Measurements from ENCODE around the gene BCKDHA. TPM values are rescaled to one million over a fixed set of nuclear protein-coding genes. Genes with fewer than 3 reads are reported as not detected.

Gene BCKDHA
- total and polyA plus RNA-seq, 2 of the 4 experiments (the other 2 are of a cell fraction): 7.6 to 7.7 TPM

GRCh38 chr19:41415154-41415571, 17.5 kb downstream of the BCKDHA start:
- ChIA-PET POLR2A (ENCODE audit: unreplicated experiment) (no interaction called here), CTCF (no interaction called here)
- ATAC-seq (ENCODE audit: low read depth) (no peak), DNase-seq (no peak)
- Histone ChIP-seq H2BK20ac (ENCODE audit: low read depth, low read length) (no peak overlapping the region), H4K5ac (ENCODE audit: low read depth, low read length) (no peak overlapping the region), H3K4me2 (ENCODE audit: low read depth, low read length) (no peak overlapping the region), H3K4me1 (ENCODE audit: control insufficient read depth, insufficient read depth, low read length) (no peaks in the 10 kb centered on the region), H3K27me3 (ENCODE audit: control insufficient read depth, insufficient read depth, low read length) (no peaks in the 10 kb centered on the region), H3K14ac (replicated peaks; ENCODE audit: low read depth, low read length) (no peak overlapping the region), H3K56ac (ENCODE audit: extremely low read depth, insufficient read depth, low read length) (no peak overlapping the region), H3K4me3 (ENCODE audit: insufficient read depth, low read depth, low read length) (no peak overlapping the region), H2BK15ac (ENCODE audit: low read depth, low read length) (no peak overlapping the region), H2BK120ac (ENCODE audit: low read depth, low read length) (no peak overlapping the region), H3K23ac (ENCODE audit: low read depth, low read length) (no peak overlapping the region), H3K79me1 (ENCODE audit: low read depth in 1 of 2, low read length in 2 of 2) (no peaks in the 10 kb centered on the region; a peak in 1 of 4 replicates), H4K91ac (ENCODE audit: insufficient read depth, low read depth, low read length) (no peak overlapping the region), H3K36me3 (ENCODE audit: control insufficient read depth, insufficient read depth, low read length) (peaks cover 50% of the 10 kb centered on the region), H3K9me1 (ENCODE audit: insufficient read depth, low read length) (no peaks in the 10 kb centered on the region; the same call in 1 of the 2 replicates), H2AK9ac (replicated peaks; ENCODE audit: low read depth, low read length, poor library complexity) (no peak overlapping the region), H3K27ac (ENCODE audit: insufficient read depth, low read length) (no peak overlapping the region), H3K9me3 (ENCODE audit: control insufficient read depth, insufficient read depth, low read length) (no peaks in the 10 kb centered on the region), H2AFZ (replicated peaks; ENCODE audit: low read length, poor library complexity) (no peak overlapping the region), H2BK5ac (ENCODE audit: low read depth, low read length, poor library complexity, severe bottlenecking) (no peak overlapping the region), H3K4ac (ENCODE audit: low read depth, low read length) (no peak overlapping the region), H3K18ac (ENCODE audit: low read depth, low read length) (no peak overlapping the region), H2AK5ac (ENCODE audit: low read depth, low read length) (no peak overlapping the region), H3K9ac (ENCODE audit: low read depth, low read length) (no peak overlapping the region), H4K20me1 (ENCODE audit: insufficient read depth, low read length) (no peaks in the 10 kb centered on the region), H4K8ac (ENCODE audit: low read depth in 2 of 2, low read length in 2 of 2) (no peak overlapping the region)
- in situ Hi-C loops (cut with MboI; ENCODE audit: low sequenced_read_pairs): no loop called here
- dilution Hi-C loops (cut with HindIII; ENCODE audit: low sequenced_read_pairs, unreplicated experiment): no loop called here
- intact Hi-C loops (cut with micrococcal nuclease): no loop called here
- BruUV-seq (replicated peaks): no TSS peak
- TF ChIP-seq RCOR1 (IDR thresholded peaks at IDR 0.05; ENCODE audit: insufficient replicate concordance, low read length) (no peak), MAZ (IDR thresholded peaks at IDR 0.05; ENCODE audit: borderline replicate concordance, low read depth, low read length) (no peak), CHD1 (IDR thresholded peaks at IDR 0.05; ENCODE audit: low read depth, low read length) (no peak), MXI1 (IDR thresholded peaks at IDR 0.05; ENCODE audit: borderline replicate concordance, low read depth, low read length) (no peak), USF2 (IDR thresholded peaks at IDR 0.05; ENCODE audit: low read depth, low read length) (no peak), MAFK (IDR thresholded peaks at IDR 0.05; ENCODE audit: low read depth, low read length) (no peak), POLR2A (IDR thresholded peaks at IDR 0.05; ENCODE audit: low read depth, low read length) (no peak), SMC3 (IDR thresholded peaks at IDR 0.05; ENCODE audit: low read depth, low read length) (no peak), ELK1 (IDR thresholded peaks at IDR 0.05; ENCODE audit: borderline replicate concordance, low read depth, low read length) (no peak), BHLHE40 (IDR thresholded peaks at IDR 0.05; ENCODE audit: low read depth, low read length) (no peak), NFE2L2 (IDR thresholded peaks at IDR 0.05; ENCODE audit: low read depth, low read length) (no peak), RAD21 (IDR thresholded peaks at IDR 0.05; ENCODE audit: low read length) (no peak), CTCF (conservative IDR thresholded peaks at IDR 0.05; ENCODE audit: low read depth, low read length) (no peak)
- 91% methylated on average over 7 of the region's 9 CpGs; no CpG with 5 or more reads in 1 of the 2 experiments for WGBS, 2 experiments (ENCODE audit: extremely low coverage in 2 of 2, insufficient read length in 1 of 2)
